ENCODE data around the gene CXCL9. TPM values are rescaled to one million over a fixed set of nuclear protein-coding genes. Genes with fewer than 3 reads are reported as not detected.

Gene CXCL9
- polyA plus RNA-seq, 1 donor (not counting 4 experiments of a cell fraction or from before 2014, with no cell fraction given): 0.04 TPM

- DNase-seq (ENCODE audit: low read depth, low spot score) (no peak), FAIRE-seq (peak; percentile 39)
- H4K20me1 ChIP-seq (ENCODE audit: control insufficient read depth, extremely low read depth, insufficient read depth, low read length): no peaks in the 10 kb centered on the region
- H3K9me1 ChIP-seq (ENCODE audit: control insufficient read depth, extremely low read depth, insufficient read depth, low read length): no peaks in the 10 kb centered on the region
- no peak overlapping the region for H3K27ac ChIP-seq (ENCODE audit: control insufficient read depth, insufficient read depth, low read length)
- H3K27me3 ChIP-seq (ENCODE audit: control insufficient read depth, extremely low read depth, insufficient read depth, low read length): no peaks in the 10 kb centered on the region
- no peaks in the 10 kb centered on the region for H3K9me3 ChIP-seq (ENCODE audit: control insufficient read depth, low read depth, low read length)
- H3K4me1 ChIP-seq (ENCODE audit: control insufficient read depth, extremely low read depth, insufficient read depth, low read length): peaks cover 7% of the 10 kb centered on the region
- H2AFZ ChIP-seq (ENCODE audit: control insufficient read depth, low read length): peak overlapping the region; percentile 97
- peak overlapping the region; percentile 90 for H3K4me2 ChIP-seq (ENCODE audit: control insufficient read depth, extremely low read depth, insufficient read depth, low read depth, low read length)
- no peaks in the 10 kb centered on the region for H3K79me2 ChIP-seq (ENCODE audit: control insufficient read depth, insufficient read depth, low read length)
- dilution Hi-C loops (cut with MboI; ENCODE audit: extremely low pct_ligation_motif_present, low sequenced_read_pairs): no loop called here
- TF ChIP-seq CTCF (optimal IDR thresholded peaks at IDR 0.05 in 1 of 3, IDR thresholded peaks at IDR 0.05 in 1 of 3, conservative IDR thresholded peaks at IDR 0.05 in 1 of 3; ENCODE audit: extremely low read depth in 1 of 3, insufficient read depth in 2 of 3, low read length in 3 of 3) (no peak), EZH2 (IDR thresholded peaks at IDR 0.05; ENCODE audit: low read length) (no peak)
- peak overlapping the region; percentile 15 for H3K9ac ChIP-seq (ENCODE audit: control insufficient read depth, extremely low read depth, insufficient read depth, low read length)
- no peaks in the 10 kb centered on the region for H3K36me3 ChIP-seq (ENCODE audit: control insufficient read depth in 2 of 2, extremely low read depth in 1 of 2, insufficient read depth in 2 of 2, low read length in 2 of 2)
- H3K4me3 ChIP-seq (ENCODE audit: control insufficient read depth in 2 of 3, extremely low read depth in 1 of 3, insufficient read depth in 2 of 3, low read depth in 1 of 3, low read length in 3 of 3): peak overlapping the region in 2 of 3 experiments; percentile 38 to 60
Observed at GRCh38 chr4:76028350-76028765, 21.0 kb upstream of the CXCL9 start.

DNA sequence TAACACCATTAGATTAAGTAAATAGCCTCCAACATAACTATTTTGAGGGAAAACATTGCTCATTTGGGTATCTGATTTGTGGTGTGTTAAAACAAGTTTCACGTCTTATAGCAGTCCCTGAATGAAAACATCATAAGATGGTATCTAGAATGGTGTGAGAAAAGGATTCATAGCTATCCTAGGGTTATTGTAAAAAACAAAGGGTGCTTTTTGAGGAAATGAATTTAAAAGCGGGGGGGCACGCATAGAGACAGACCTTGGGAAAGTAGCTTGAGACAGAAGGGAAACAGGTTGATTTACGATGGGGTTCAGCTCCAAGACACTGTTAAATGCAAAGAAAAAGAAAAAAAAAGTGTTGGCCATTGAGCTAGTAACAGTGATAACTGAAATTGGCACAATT is 16.8 kb upstream of the CXCL9 start:
- Histone ChIP-seq H3K27ac (ENCODE audit: control insufficient read depth, insufficient read depth, low read length) (no peak overlapping the region), H3K9me3 (ENCODE audit: control insufficient read depth, low read depth, low read length) (no peaks in the 10 kb centered on the region), H3K79me2 (ENCODE audit: control insufficient read depth, insufficient read depth, low read length) (no peaks in the 10 kb centered on the region), H3K9ac (ENCODE audit: control insufficient read depth, extremely low read depth, insufficient read depth, low read length) (no peak overlapping the region), H3K4me2 (ENCODE audit: control insufficient read depth, extremely low read depth, insufficient read depth, low read depth, low read length) (no peak overlapping the region), H3K4me3 (ENCODE audit: control insufficient read depth in 2 of 3, extremely low read depth in 1 of 3, insufficient read depth in 2 of 3, low read depth in 1 of 3, low read length in 3 of 3) (no peak overlapping the region), H3K4me1 (ENCODE audit: control insufficient read depth, extremely low read depth, insufficient read depth, low read length) (peaks cover 7% of the 10 kb centered on the region), H2AFZ (ENCODE audit: control insufficient read depth, low read length) (no peak overlapping the region), H3K9me1 (ENCODE audit: control insufficient read depth, extremely low read depth, insufficient read depth, low read length) (no peaks in the 10 kb centered on the region), H4K20me1 (ENCODE audit: control insufficient read depth, extremely low read depth, insufficient read depth, low read length) (no peaks in the 10 kb centered on the region), H3K27me3 (ENCODE audit: control insufficient read depth, extremely low read depth, insufficient read depth, low read length) (no peaks in the 10 kb centered on the region), H3K36me3 (ENCODE audit: control insufficient read depth in 2 of 2, extremely low read depth in 1 of 2, insufficient read depth in 2 of 2, low read length in 2 of 2) (no peaks in the 10 kb centered on the region)
- DNase-seq (ENCODE audit: low read depth, low spot score): no peak
- no peak for FAIRE-seq
- TF ChIP-seq EZH2 (IDR thresholded peaks at IDR 0.05; ENCODE audit: low read length) (no peak), CTCF (optimal IDR thresholded peaks at IDR 0.05 in 1 of 3, IDR thresholded peaks at IDR 0.05 in 1 of 3, conservative IDR thresholded peaks at IDR 0.05 in 1 of 3; ENCODE audit: extremely low read depth in 1 of 3, insufficient read depth in 2 of 3, low read length in 3 of 3) (no peak)
- dilution Hi-C loops (cut with MboI; ENCODE audit: extremely low pct_ligation_motif_present, low sequenced_read_pairs): no loop called here
